HG03139 (cell line): ENCODE data around the gene APOBEC3C.
"Not testable (repeated sequence)": the region's sequence is repeated elsewhere in the genome, so short reads cannot be mapped to it uniquely, and the experiment has no call there.

Source experiments
- ATAC-seq: cut with Tn5 transposase; IDR thresholded peaks from one replicate; pipeline ENCODE4 v1.9.1; 2021; ENCODE audit not compliant: unreplicated experiment

APOBEC3C gene

DNA sequence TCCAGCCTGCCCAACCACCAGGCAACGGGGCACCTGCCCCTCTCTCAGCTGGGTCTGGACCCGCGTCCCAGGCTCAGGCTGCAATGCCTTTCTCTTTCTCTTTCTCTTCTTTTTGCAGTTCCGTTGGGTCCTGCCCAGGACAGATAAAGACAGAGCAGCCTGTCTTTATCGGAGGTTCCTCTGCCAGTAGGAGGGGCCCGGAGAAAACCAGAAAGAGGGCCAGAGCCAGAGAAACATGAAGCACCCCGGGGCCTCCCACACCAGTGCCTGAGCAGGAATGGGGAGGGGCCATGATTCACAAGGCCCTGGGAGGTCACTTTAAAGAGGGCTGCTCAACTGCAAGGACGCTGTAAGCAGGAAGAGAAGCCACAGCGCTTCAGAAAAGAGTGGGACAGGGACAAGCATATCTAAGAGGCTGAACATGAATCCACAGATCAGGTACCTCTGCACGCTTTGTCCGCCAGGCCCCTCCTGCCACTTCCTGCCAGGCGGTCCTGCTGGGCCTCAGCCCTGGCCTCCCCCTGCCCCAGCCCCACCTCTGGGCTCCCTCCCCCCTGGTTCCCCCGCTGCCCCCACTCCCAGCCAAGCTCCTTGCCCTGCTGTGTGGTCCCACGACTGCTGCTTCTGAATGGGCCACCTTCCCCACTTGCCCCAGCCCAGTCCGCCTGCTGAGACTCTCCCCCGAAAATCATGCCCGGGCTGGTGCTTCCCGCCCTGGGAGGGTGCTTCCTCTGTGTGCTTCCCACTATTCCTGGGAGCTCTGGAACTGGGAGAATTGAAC is at the start of gene APOBEC3C:
TSS of gene APOBEC3C (plus strand) at position 316 of the 781 bp plus-strand sequence. CDS start at position 422, 106 bp downstream.
- peak; percentile 82 for ATAC-seq

DNA sequence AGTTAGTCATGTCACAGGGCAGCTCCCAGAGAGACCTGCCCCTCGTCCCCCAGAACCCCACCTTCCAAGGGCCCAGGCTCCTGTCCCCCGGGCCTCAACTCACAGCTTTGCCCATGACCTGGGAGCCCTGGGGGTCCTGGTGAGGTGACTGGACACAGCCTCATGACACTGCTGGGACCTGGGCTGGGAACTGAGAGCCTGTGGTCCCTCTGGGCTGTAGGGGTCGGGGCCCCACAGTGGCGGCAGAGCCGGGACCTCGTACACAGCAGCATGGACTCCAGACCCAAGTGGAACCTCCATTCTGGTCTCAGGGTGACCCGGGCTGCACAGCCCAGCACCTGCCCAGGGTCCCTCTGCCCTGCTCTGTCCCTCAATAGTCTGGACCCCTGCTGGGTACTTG is 49.8 kb upstream of the APOBEC3C start:
- no peak for ATAC-seq

DNA sequence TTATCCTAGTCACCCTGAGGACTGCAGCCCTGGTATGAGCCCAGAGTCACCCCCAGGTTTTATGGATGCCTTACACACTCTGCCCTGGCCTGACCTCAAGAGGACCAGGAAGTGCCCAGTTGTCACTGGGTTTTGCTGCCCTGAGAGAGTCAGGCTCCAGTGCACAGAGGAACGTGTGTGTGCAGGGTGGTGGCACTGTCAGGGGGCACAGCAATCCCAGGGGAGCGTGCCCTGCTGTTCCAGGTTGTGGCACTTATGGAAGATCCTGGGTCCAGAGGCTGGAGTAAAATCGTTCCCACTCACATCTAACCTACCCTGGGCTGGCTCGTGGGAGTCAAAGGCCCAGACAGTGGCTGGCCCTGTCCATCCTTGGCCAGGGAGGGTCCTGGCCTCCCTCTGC is 49.1 kb upstream of the APOBEC3C start:
- ATAC-seq = no peak

DNA sequence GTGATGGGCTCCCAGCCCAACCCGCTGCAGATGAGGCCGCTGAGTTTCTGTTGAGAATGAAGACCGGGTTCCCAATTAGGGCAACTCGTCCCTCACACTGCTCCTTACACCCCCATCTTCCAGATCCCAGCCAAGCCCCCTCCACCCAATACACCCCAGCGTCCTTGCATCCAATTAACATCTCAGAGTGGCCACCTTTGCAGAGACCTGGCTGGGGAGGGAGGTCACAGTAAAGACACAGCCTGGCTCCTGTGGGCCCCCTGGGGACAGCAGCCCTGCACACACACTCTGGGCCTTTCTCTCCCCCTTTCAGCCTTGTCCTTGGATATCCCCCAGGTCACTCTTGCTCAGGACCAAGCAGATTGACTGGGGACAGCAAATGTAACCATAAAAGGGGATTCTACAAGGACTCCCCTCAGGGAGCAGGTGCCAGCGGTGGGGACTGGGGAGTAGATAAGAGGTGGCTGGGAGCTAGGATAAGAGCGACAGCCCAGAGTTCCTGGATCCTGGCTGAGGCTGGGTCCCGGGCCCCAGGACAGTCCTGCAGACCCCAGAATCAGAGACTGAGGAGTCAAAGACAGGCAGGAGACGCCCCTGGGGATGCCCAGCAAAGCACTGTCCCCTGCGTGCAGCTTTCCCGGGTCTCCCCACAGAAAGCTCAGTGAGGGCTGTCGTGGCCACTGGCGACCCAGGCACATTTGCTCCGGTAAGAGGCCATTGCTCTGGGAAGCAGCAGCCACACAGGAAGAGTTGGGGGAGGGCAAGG is 48.3 kb upstream of the APOBEC3C start:
- no peak for ATAC-seq

DNA sequence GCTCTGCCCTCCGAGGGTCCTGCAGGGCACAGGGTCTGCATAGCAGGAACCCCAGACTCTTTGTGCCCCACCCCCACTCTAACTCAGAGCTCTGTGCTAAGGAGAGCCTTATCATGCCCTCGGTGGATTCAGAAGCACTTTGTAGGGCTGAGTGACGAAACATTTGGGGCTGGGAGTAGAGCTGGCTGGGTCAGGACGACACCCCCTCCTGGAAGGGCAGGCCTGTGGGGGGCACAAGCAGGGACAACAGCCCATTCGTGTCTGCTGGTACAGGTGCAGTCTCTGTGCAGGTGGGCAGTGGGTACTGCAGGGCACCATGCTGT is 47.7 kb upstream of the APOBEC3C start:
- ATAC-seq = no peak

DNA sequence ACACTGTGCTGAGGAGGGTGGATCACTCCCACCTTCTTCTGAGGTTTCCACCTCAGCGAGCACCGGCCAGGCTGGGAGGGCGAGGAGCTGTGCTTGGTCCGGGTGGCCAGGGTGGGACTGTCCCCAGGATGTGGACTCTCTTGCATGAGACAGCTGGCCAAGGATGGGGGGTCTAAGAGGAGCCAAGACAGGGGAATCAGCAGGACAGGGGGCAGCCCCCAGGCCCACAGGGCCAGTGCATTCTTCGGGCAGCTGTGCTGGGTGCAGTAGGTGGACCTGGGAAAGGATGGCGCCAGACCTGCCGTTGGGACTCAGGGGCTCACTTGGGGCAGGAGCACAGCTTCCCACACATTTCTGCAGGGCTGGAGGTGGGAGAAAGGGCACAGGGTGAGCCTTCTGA is 47.1 kb upstream of the APOBEC3C start:
- no peak for ATAC-seq

DNA sequence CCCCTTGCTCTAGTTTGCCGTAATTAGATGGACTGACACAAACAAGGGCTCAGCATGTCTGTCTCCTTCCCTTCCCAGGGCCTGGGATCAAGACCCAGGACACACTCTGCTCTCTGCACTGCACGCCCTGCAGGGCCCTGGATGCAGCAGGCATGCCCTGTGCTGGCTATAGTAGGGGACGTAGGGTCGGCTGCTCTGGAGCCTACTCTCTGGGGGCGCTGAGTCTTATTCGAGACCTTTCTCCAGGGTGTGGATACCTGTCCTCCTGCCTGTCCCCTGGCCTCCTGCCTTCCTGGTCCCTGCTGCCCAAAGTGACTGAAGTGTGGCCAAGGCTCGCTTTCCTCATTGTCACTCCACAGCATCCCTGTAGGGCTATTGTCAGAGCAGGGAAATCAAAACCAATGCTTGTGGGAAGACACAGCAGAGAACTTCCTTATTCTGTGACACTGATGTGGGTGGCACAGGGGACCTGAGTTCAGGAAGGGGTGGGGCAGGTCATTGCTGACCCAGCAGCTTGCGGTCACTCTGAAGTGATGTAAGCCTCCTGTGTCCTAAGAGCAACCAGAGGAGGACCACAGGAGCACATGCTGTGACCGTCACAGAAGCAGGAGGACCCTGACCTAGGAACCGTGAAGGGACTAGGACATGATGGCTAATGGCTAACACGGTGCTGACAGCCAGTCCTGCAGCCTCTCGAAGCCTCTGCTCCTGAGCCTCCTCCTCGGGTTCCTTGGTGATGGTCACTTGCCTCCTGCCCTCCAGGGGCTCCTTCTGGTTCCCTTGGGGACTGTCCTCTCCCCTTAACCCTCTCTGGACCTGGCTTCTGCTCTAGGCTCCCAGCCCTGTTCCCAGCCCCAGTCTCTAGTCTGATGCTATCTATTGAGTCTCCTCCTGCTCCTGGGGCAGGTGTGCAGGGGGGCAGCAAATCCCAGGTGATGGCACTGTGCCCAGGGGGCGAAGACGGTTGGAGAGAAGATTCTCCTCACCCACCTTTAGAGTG is 46.3 kb upstream of the APOBEC3C start:
- ATAC-seq = no peak

DNA sequence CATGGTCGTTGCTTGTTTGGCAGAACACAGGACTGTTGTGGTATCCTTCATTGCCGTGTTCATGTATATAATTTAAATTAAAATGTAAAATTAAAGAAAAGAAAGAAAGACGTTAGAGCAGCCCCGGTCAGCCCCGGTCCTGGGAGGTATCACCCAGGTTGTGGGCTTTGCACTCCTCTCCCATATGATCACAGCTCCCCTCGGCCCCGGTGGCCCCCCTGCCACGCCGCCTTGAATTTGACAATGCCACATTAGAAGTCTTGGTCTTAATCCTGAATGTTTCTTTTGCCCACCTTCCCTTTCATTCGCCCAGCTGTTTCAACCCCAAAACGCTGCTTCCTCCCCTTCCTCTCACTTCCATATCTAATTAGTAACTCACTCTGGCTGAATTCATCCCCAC is 45.3 kb upstream of the APOBEC3C start:
- no peak for ATAC-seq

DNA sequence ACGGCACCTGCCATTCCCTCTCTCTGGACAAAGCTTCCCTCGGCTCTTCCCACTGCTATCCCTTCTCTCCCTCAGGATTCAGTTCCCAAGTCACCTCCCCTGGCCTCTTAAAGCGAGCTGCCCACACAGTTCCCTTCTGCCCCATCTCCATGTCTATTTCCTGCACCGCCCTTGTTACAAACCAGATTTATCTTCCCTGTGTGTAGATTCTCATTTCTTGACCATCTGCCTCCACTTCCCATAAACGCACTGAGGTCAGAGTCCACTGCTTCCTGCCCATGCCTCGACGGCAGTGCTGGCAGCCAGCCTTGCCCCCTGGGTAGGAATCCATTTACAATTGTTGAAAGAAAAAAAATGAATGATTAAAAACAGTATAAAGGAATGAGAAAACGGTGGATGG is 43.5 kb upstream of the APOBEC3C start:
- ATAC-seq = no peak

DNA sequence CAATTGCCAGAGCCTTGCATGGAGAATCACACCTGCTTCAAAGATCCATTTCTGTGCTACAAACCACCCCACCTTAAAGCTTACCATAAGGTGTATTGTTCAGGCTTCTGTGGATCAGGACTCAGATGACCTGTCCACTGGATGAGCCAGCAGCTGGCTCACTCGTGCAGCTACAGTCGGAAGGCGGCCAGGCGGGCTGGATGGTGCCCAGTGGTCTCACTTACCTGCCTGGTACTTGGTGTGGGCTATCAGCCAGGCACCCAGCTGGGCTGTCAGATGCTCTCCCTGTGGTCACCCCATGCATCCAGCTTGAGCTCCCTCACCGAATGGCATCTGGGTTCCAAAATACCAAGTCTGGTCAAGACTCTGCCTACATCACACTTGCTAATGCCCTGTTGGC is 42.9 kb upstream of the APOBEC3C start:
- no peak for ATAC-seq

DNA sequence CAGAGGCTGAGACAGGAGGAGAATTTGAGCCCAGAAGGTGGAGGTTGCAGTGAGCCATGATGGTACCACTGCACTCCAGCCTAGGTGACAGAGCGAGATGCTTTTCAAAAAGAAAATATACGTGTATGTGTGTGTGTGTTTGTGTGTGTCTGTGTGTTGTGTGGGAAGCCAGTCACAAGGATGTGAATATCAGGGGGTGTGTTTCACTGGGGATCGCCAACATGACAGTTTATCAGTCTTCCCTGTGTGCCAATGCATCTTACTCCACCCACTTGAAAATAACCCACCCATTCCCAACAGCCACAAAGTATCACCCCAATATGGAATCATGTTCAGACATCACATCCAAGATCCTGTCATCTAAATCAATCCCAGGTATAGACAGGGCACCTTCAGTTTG is 42.3 kb upstream of the APOBEC3C start:
- ATAC-seq = no peak

DNA sequence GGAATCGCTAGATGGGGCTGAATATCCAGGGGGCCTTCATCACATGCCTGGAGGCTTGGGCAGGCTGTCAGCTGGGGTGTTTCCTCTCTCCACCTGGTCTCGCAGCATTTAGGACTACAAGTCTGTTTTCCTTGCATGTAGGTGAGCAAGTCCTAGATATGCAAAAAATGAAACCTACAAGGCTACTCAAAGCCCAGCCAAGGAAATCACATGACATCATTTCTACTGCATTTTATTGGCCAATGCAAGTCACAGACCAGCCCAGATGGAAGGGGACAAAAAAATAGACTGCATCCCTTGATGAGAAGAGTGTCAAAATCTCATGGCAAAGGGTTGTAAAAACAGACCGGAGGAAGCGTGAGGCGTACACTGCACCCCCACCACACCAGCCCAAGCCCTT is 41.5 kb upstream of the APOBEC3C start:
- no peak for ATAC-seq

DNA sequence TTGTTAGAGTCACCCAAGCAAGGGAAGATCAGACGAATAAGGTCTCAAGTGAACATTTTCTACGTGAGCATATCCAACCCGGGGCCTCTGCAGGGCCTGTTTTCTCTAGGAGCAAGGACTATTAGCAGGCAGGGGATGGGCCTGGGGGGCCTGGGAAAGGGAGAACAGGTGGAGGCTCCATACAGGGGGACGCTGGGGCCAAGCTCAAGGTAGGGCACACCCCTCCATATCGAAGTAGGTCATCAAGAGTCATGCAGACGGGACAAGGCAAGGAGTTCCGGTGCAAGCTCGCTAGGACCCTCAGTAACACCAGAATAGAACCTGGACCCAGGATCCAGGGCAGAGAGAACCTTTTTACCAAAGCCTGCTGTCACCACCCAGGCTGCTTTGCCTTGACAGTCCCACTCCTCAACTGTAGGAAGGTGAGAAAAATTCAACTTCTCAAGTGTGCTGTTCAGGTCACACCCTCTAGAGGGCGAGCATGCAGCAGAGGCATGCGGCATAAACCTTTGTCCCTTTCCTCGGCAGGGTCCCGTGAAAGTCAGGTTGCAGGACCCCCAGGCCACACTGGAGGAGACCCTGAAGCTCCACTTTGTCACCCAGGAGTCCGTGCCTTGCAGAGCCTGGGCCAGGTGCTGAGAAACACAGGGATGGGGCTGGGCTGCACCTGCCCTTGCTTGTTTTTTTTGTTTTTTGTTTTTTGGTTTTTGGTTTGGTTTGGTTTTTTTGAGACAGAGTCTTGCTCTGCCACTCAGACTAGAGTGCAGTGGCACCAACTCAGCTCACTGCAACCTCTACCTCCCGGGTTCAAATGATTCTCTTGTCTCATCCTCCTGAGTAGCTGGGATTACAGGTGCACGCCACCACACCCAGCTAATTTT is 40.5 kb upstream of the APOBEC3C start:
- ATAC-seq = no peak

DNA sequence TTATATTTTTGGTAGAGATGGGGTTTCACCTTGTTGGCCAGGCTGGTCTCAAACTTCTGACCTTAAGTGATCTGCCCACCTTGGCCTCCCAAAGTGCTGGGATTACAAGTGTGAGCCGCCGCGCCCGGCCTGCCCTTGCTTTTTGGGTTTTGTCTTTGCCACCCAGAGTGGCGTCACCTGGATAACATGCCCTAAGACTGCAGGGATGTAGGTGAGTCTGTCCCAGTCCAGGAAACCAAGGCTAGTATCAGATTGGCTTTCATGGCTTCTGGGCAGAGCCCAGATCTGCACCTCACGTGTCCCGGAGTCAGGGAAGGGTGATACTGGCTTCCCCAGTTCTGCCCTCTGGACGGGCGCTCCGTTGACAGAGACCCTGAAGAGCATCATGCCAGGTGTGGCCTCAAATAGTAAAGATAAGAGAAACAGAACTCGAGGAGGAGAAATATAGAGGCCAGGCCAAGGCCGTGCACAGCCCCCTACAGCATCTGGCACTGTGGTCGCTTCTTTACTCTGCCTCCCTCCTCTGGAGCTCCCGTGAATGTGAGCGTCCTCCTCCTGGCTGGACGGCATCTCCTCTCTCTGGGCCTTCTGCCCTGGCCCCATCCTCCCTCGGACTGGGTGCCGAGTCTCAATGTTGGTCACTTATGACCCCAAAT is 39.8 kb upstream of the APOBEC3C start:
- ATAC-seq = no peak

DNA sequence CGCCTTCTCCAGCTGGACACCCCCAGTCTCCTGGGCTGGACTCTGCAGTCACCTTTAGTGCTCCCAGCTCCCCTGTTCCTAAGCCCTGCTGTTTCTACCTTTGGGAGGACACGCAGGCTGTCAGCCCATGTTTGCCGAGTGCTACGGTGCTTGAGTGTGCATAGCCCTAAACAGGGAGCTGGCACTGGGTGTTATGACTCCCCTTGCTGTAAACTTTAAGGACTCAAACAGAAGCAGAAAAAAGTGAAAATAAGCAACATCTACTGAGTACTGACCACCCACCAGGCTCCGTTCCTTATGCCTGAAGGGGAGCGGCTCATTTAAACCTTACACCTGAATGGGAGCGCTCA is 39.3 kb upstream of the APOBEC3C start:
- ATAC-seq = no peak

DNA sequence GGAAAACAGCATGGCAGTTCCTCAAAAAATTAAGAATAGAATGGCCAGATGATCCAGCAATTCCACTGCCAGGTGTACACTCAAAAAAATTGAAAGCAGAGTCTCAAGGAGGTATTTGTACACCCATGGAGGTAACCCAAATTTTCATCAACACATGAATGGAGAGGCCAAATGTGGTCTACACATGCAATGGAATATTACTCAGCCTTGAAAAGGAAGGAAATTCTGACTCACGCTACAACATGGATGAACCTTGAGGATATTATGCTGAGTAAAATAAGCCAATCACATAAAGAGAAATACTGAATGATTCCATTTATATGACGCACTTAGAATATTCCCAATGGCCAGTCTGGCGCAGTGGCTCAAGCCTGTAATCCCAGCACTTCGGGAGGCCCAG is 36.8 kb upstream of the APOBEC3C start:
- ATAC-seq = not testable (repeated sequence)

DNA sequence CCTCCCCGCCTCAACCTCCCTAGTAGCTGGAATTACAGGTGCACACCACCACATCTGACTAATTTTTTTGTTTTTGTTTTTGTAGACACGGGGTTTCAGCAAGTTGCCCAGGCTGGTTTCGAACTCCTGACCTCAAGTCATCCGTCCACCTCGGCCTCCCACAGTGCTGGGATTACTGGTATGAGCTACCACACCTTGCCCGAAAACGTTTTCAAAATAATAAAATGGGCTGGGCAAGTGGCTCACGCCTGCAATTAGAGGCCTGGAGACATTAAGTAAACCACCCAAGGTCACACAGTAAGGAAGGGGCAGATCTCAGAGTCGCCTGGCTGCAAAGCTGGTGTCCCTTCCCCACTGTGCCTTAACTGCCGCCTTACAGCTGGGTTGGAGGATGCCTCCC is 33.5 kb upstream of the APOBEC3C start:
- not testable (repeated sequence) for ATAC-seq

DNA sequence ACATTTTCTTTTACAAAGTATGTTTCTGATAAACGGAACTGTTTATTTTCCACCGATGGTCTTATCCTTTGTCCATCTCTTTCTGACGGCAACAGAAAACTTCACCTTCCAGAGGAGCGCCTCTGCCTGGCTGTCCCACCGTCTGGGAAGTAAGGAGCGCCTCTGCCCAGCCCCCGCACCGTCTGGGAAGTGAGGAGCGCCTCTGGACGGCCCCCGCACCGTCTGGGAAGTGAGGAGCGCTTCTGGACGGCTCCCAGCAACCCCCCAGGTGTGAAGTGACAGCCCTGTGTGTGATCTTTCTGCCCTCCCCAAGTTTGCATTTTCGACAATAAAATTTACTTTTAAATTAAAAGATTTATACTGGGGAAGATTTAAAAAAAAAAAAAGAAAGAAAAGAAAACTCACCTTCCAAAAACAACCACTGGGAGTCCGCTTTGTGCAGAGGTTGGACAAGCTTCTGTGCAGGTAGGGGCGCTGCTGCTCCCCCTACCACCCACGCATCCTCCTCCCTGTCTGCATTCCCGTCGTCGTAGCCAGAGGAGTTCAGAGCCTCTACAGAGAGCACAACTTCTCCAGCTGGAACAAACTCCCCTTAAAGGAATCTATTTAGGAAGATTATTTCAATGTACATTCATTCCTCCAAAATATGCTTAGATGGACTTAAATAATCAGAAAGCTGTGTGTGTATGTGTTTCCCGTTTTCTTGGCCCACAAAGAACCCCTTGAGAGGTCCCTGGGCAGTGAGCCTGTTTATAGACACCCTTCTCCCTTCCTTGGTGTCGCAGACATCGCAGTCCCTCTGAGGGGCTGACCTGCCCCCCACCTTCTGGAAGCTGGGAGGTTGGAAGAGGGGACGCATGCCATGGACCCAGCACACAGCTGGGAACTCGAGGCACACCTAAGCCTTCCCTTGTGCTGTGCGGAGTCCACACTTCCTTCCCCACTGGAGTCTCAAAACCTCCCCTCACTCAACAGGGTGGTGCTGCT is 32.8 kb upstream of the APOBEC3C start:
- no peak for ATAC-seq
